ENCODE results near the gene CLIC5. TPM values are rescaled to one million over a fixed set of nuclear protein-coding genes. Genes with fewer than 3 reads are reported as not detected.
A peak's percentile ranks its signal among the peaks of the same experiment; 100 is the strongest.

The CLIC5 gene
- total RNA-seq, 1 donor from 2014 or later = 7.6 TPM

DNA sequence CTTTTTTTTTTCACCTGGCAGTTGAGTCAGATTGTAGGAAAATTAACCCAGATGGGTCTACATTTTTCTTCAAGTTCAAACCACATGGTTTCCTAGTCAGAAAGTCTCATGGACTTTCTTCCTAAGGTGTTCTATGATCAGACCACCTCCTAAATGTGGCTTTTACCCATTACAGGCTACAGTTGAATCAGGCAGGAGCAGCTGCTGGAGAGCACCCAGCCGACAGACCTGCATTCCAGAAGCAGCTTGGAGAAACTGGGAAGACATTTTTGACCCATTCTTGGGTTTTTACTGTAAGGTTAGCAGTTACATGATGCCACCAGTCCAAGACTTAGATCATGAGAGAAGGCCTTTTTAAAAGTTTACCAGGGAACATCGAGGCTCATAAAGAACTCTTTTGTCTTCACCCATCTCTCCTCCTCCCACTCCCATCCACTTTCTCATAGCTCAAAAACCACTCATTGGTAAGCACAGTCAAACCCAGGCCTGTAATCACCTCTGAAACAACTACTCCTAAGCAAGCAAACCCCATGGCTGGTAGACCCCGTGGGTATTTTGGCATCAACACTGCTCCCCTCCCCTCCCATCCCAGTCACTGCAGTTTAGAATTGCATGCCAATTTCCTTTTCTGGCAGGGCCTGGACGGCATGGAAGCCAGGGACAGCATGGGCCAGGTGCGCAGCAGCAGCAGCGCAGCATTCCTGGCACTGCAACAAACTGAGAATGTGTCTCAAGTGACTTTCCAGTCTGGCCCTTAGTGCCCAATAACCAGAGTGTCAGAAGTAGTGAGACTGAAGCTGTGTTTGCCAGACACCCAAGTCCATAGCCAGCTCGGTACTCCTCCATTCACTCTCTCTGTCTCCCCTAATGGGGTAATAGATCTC lies 113.7 kb downstream of the CLIC5 start:
- intact Hi-C loops (cut with DNase I) = no loop called here
- Histone ChIP-seq H3K27me3 (no peaks in the 10 kb centered on the region), H3K4me1 (no peaks in the 10 kb centered on the region), H3K27ac (no peak overlapping the region), H3K4me3 (no peak overlapping the region), H3K9me3 (no peaks in the 10 kb centered on the region), H3K36me3 (no peaks in the 10 kb centered on the region)
- DNase-seq (ENCODE audit: low spot score in 2 of 2) = no peak
- TF ChIP-seq, protein P1, sequence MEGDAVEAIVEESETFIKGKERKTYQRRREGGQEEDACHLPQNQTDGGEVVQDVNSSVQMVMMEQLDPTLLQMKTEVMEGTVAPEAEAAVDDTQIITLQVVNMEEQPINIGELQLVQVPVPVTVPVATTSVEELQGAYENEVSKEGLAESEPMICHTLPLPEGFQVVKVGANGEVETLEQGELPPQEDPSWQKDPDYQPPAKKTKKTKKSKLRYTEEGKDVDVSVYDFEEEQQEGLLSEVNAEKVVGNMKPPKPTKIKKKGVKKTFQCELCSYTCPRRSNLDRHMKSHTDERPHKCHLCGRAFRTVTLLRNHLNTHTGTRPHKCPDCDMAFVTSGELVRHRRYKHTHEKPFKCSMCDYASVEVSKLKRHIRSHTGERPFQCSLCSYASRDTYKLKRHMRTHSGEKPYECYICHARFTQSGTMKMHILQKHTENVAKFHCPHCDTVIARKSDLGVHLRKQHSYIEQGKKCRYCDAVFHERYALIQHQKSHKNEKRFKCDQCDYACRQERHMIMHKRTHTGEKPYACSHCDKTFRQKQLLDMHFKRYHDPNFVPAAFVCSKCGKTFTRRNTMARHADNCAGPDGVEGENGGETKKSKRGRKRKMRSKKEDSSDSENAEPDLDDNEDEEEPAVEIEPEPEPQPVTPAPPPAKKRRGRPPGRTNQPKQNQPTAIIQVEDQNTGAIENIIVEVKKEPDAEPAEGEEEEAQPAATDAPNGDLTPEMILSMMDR (IDR thresholded peaks at IDR 0.05) = no peak

DNA sequence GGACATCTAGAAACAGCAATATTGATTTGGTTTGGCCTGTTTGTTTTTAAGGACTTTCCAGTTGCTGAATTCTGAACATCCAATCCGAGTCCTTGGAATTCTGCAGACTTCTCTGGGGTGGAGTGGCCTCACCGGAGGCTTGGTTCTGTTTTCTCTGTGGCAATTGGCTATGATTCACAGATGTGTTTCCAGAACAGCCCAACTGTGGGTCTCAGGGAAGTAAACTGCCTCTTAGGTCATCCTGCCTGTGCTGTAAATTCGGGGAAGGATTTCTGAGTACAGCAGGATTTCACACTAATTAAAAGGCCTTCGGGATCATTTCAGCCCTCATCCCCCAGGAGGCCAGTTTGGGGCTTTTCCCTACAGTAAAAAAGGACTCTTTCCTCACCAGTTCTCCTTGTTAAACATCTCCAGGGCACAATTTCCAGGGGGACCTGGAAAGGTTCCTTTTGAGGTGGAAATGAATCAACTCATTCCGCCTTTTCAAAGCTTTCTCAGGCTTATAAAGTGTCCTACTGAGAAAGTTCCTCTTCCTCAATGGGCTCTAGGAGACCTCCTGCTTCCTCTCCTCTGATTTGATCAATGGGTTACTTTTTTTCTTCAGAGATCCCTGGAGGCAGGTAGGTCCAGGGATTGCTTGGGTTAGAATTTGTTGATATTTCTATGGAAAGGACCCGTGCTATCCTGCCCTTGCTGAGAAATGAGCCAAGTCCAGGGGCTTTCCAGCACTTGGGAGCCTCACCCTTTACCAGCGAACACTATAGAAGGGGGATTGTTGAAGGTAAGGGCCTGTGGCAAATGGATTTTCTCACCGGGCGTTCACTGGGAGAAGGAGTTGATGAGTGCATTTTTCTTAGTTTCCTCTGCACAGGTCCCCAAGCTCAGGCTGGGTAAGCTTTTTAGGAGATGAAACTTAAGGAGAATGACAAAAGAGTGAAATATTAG lies 114.6 kb downstream of the CLIC5 start:
- DNase-seq (ENCODE audit: low spot score in 2 of 2) = peak in 1 of 2 donors; percentile 66
- H3K27ac ChIP-seq = no peak overlapping the region

DNA sequence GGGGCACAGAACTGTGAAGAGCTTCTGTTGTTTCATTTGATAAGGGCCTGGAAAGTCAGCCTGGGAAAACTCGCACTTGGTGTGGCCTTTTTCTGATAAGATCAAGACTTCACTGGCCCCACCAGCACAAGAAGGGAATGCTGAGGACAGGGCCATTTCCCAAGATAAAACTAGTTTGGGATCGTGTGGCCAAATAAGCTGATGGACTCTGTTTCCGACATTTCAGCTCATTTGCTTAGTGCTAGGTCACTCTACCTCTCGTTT lies 116.0 kb downstream of the CLIC5 start:
- Histone ChIP-seq H3K27ac (no peak overlapping the region), H3K27me3 (no peaks in the 10 kb centered on the region), H3K4me3 (no peak overlapping the region), H3K36me3 (no peaks in the 10 kb centered on the region), H3K4me1 (no peaks in the 10 kb centered on the region), H3K9me3 (no peaks in the 10 kb centered on the region)
- no peak for DNase-seq (ENCODE audit: low spot score in 2 of 2)
- intact Hi-C loops (cut with DNase I) = no loop called here
- TF ChIP-seq, protein P1 (IDR thresholded peaks at IDR 0.05) = no peak

More for the DNA sequence above, 114.6 kb downstream of the CLIC5 start:
- no peaks in the 10 kb centered on the region for H3K4me1 ChIP-seq
- H3K4me3 ChIP-seq = no peak overlapping the region
- intact Hi-C loops (cut with DNase I) = no loop called here
- H3K27me3 ChIP-seq = no peaks in the 10 kb centered on the region
- no peaks in the 10 kb centered on the region for H3K9me3 ChIP-seq
- TF ChIP-seq, protein P1 (IDR thresholded peaks at IDR 0.05) = no peak
- H3K36me3 ChIP-seq = no peaks in the 10 kb centered on the region

DNA sequence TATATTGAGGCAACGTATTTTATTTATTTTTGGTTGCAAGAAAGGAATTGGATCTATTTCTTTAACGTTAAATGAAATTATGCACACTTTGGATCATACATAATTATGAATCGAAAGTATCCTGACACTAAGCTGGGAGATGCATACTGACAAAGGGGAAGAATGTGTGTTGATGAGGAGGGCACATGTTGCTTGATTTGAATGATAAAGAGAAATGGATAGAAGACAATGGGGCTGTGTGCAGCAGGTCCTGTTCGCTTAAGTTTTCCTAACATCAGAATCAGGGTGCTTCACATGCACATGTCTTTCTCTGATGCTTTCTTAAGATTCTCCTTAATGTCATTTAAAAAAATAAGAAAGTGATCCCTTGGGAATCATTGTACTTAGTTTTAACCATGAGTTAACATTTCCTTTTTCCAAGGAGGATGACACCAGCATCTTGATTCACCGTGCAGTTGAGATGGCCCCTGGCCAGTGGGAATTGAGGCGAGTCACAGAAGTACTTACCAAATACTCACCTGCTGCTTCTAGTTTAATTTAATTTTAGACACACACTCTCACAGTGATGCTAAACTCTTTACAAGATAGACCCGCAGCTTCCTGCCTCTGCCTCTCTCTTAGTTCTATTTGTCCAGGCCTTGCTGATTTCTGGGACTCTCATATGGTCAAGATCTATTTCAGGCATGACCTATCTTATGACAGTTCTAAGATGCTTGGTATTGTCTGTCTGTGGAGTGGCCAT lies 116.5 kb downstream of the CLIC5 start:
- Histone ChIP-seq H3K4me3 (no peak overlapping the region), H3K9me3 (no peaks in the 10 kb centered on the region), H3K4me1 (no peaks in the 10 kb centered on the region), H3K36me3 (no peaks in the 10 kb centered on the region), H3K27me3 (no peaks in the 10 kb centered on the region), H3K27ac (no peak overlapping the region)
- DNase-seq (ENCODE audit: low spot score in 2 of 2) = no peak
- intact Hi-C loops (cut with DNase I) = no loop called here
- TF ChIP-seq, protein P1 (IDR thresholded peaks at IDR 0.05) = no peak

DNA sequence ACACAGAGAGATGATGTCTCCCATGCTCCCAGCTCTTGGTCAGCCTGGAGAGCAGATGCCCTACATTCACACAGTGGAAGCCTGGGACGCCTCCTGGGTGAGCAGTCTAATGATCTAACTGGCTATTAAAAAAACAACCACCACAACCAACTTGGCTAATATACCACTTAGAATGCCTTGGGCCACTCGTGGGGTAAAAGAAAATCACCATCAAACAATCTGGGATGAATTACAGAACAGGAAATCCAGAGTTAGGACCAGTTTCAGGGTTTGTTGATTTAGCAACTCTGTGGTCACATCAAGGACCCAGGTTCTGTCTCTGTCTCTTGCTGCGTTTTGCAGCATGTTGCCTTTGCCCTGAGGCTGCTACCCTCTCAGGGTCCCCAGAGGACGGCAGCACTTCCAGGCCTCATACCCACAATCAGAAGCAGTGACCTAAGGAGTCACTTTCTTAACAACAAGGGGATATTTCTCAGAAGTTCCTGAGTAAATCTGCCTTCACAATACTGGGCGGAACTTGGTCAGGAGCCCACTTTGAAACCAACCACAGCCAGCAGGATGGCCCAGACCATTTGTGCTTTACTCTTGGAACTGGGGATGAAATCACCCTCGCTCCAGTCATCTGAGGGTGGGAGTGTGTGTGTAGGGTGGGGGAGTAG lies 118.7 kb downstream of the CLIC5 start:
- no peaks in the 10 kb centered on the region for H3K4me1 ChIP-seq
- DNase-seq (ENCODE audit: low spot score in 2 of 2) = no peak
- H3K36me3 ChIP-seq = no peaks in the 10 kb centered on the region
- H3K4me3 ChIP-seq = no peak overlapping the region
- intact Hi-C loops (cut with DNase I) = no loop called here
- H3K27me3 ChIP-seq = no peaks in the 10 kb centered on the region
- H3K9me3 ChIP-seq = no peaks in the 10 kb centered on the region
- no peak overlapping the region for H3K27ac ChIP-seq
- TF ChIP-seq, protein P1 (IDR thresholded peaks at IDR 0.05) = no peak

Data from ascending aorta (tissue), 2 donors.